Mucosa of stomach (tissue), 1 donor: ENCODE data around the gene RUVBL1.

Experiments used
- H3K27me3 ChIP-seq: one replicate; pipeline ENCODE4 v1.7.0; 2013; ENCODE audit warnings: mild to moderate bottlenecking, low read length; ENCODE audit not compliant: control insufficient read depth, insufficient read depth
- H3K36me3 ChIP-seq: one replicate; pipeline ENCODE4 v1.7.0; 2013; ENCODE audit warnings: low read length; ENCODE audit not compliant: control insufficient read depth, insufficient read depth
- H3K4me1 ChIP-seq: one replicate; pipeline ENCODE4 v1.7.0; 2013; ENCODE audit warnings: mild to moderate bottlenecking, low read length; ENCODE audit not compliant: control insufficient read depth, insufficient read depth
- H3K4me3 ChIP-seq: one replicate; pipeline ENCODE4 v1.7.0; 2013; ENCODE audit warnings: low read length
- H3K9ac ChIP-seq: one replicate; pipeline ENCODE4 v1.7.0; 2013; ENCODE audit warnings: mild to moderate bottlenecking, low read length, moderate library complexity
- H3K9me3 ChIP-seq: one replicate; pipeline ENCODE4 v1.7.0; 2013; ENCODE audit warnings: mild to moderate bottlenecking, low read length, moderate library complexity; ENCODE audit not compliant: control insufficient read depth
- donor health status: Pancreatic carcinoma.

RUVBL1 gene

GRCh38 chr3:128153156-128154041 is 29.8 kb upstream of the RUVBL1 start, which contains the start of gene EEFSEC:
EEFSEC (plus strand) TSS chr3:128153481; CDS start chr3:128153508, 27 bp downstream.
- peak within 1 kb of the TSS; percentile 69 for H3K9ac ChIP-seq
- H3K4me3 ChIP-seq, result peak within 1 kb of the TSS; percentile 60
- no peaks in the 10 kb centered on the region for H3K27me3 ChIP-seq
- no peaks in the 10 kb centered on the region for H3K9me3 ChIP-seq
- H3K36me3 ChIP-seq, result no peaks in the 10 kb centered on the region
- peaks cover 4% of the 10 kb centered on the region for H3K4me1 ChIP-seq

- no peaks in the 10 kb centered on the region for H3K9me3 ChIP-seq
- H3K36me3 ChIP-seq, result no peaks in the 10 kb centered on the region
- peak overlapping the region; percentile 56 for H3K4me3 ChIP-seq
- H3K27me3 ChIP-seq, result no peaks in the 10 kb centered on the region
- peaks cover 4% of the 10 kb centered on the region for H3K4me1 ChIP-seq
- H3K9ac ChIP-seq, result peak overlapping the region; percentile 53
Measured at GRCh38 chr3:128152419-128153155, 29.0 kb upstream of the RUVBL1 start.

GRCh38 chr3:128151758-128152274 is 28.2 kb upstream of the RUVBL1 start:
- no peak overlapping the region for H3K4me3 ChIP-seq
- H3K4me1 ChIP-seq, result peaks cover 4% of the 10 kb centered on the region
- no peaks in the 10 kb centered on the region for H3K9me3 ChIP-seq

GRCh38 chr3:128149650-128150049 is 26.0 kb upstream of the RUVBL1 start:
- no peaks in the 10 kb centered on the region for H3K36me3 ChIP-seq
- H3K9ac ChIP-seq, result no peak overlapping the region
- H3K9me3 ChIP-seq, result no peaks in the 10 kb centered on the region
- H3K4me3 ChIP-seq, result no peak overlapping the region
- no peaks in the 10 kb centered on the region for H3K27me3 ChIP-seq
- H3K4me1 ChIP-seq, result peaks cover 4% of the 10 kb centered on the region

More at GRCh38 chr3:128151758-128152274, 28.2 kb upstream of the RUVBL1 start:
- Histone ChIP-seq H3K9ac (no peak overlapping the region), H3K27me3 (no peaks in the 10 kb centered on the region), H3K36me3 (no peaks in the 10 kb centered on the region)

GRCh38 chr3:128146201-128146600 is 22.6 kb upstream of the RUVBL1 start:
- H3K4me1 ChIP-seq, result no peaks in the 10 kb centered on the region
- no peak overlapping the region for H3K4me3 ChIP-seq
- no peaks in the 10 kb centered on the region for H3K27me3 ChIP-seq
- H3K9me3 ChIP-seq, result no peaks in the 10 kb centered on the region
- no peaks in the 10 kb centered on the region for H3K36me3 ChIP-seq
- no peak overlapping the region for H3K9ac ChIP-seq

- Histone ChIP-seq H3K4me1 (no peaks in the 10 kb centered on the region), H3K4me3 (no peak overlapping the region), H3K9me3 (no peaks in the 10 kb centered on the region), H3K27me3 (no peaks in the 10 kb centered on the region), H3K36me3 (no peaks in the 10 kb centered on the region), H3K9ac (no peak overlapping the region)
Measured at GRCh38 chr3:128145279-128145678, 21.7 kb upstream of the RUVBL1 start.

GRCh38 chr3:128144512-128145187 is 21.0 kb upstream of the RUVBL1 start:
- no peaks in the 10 kb centered on the region for H3K27me3 ChIP-seq
- no peaks in the 10 kb centered on the region for H3K9me3 ChIP-seq
- no peak overlapping the region for H3K4me3 ChIP-seq
- no peaks in the 10 kb centered on the region for H3K4me1 ChIP-seq
- H3K9ac ChIP-seq, result no peak overlapping the region
- H3K36me3 ChIP-seq, result no peaks in the 10 kb centered on the region

GRCh38 chr3:128143496-128143895 is 19.9 kb upstream of the RUVBL1 start:
- Histone ChIP-seq H3K36me3 (no peaks in the 10 kb centered on the region), H3K4me1 (no peaks in the 10 kb centered on the region), H3K27me3 (no peaks in the 10 kb centered on the region), H3K9ac (no peak overlapping the region), H3K4me3 (no peak overlapping the region), H3K9me3 (no peaks in the 10 kb centered on the region)

GRCh38 chr3:128133273-128133883 is 9.8 kb upstream of the RUVBL1 start:
- Histone ChIP-seq H3K9me3 (no peaks in the 10 kb centered on the region), H3K9ac (no peak overlapping the region)

GRCh38 chr3:128131897-128132646 is 8.5 kb upstream of the RUVBL1 start:
- H3K27me3 ChIP-seq, result no peaks in the 10 kb centered on the region
- H3K36me3 ChIP-seq, result no peaks in the 10 kb centered on the region
- H3K4me1 ChIP-seq, result no peaks in the 10 kb centered on the region
- H3K9ac ChIP-seq, result no peak overlapping the region
- H3K4me3 ChIP-seq, result no peak overlapping the region
- H3K9me3 ChIP-seq, result no peaks in the 10 kb centered on the region

More at GRCh38 chr3:128133273-128133883, 9.8 kb upstream of the RUVBL1 start:
- Histone ChIP-seq H3K27me3 (no peaks in the 10 kb centered on the region), H3K4me1 (no peaks in the 10 kb centered on the region), H3K4me3 (no peak overlapping the region), H3K36me3 (no peaks in the 10 kb centered on the region)

GRCh38 chr3:128128251-128128650 is 4.6 kb upstream of the RUVBL1 start:
- Histone ChIP-seq H3K4me1 (no peaks in the 10 kb centered on the region), H3K9ac (no peak overlapping the region), H3K9me3 (no peaks in the 10 kb centered on the region), H3K27me3 (no peaks in the 10 kb centered on the region), H3K4me3 (no peak overlapping the region), H3K36me3 (no peaks in the 10 kb centered on the region)
